ENCODE measurements around the gene MAL. TPM values are rescaled to one million over a fixed set of nuclear protein-coding genes. Genes with fewer than 3 reads are reported as not detected.

The MAL gene
- total and polyA plus RNA-seq, 8 donors = 3.2 to 198 (median 26.9) TPM

GRCh38 chr2:95015261-95015912, 10.1 kb upstream of the MAL start:
- no peak overlapping the region for H3K4me3 ChIP-seq
- intact Hi-C loops (cut with DNase I; ENCODE audit: low total_unique reads) = no loop called here
- no peaks in the 10 kb centered on the region for H3K9me3 ChIP-seq
- DNase-seq = no peak
- no peak overlapping the region for H3K27ac ChIP-seq
- no peaks in the 10 kb centered on the region for H3K36me3 ChIP-seq
- TF ChIP-seq POLR2A (IDR thresholded peaks at IDR 0.05) (no peak), EP300 (IDR thresholded peaks at IDR 0.05) (no peak), CTCF (IDR thresholded peaks at IDR 0.05) (no peak), POLR2AphosphoS5 (IDR thresholded peaks at IDR 0.05) (no peak)
- H3K4me1 ChIP-seq = no peaks in the 10 kb centered on the region
- peaks cover 0 to under 1% (median 0%) of the 10 kb centered on the region in 3 donors for H3K27me3 ChIP-seq
- 67 to 83% (median 78%) methylated on average over 15 of the region's 15 CpGs for WGBS, 5 donors

- peaks cover 0 to 10% (median 0%) of the 10 kb centered on the region in 3 donors for H3K27me3 ChIP-seq
- no peak for DNase-seq
- no peaks in the 10 kb centered on the region for H3K36me3 ChIP-seq
- H3K4me1 ChIP-seq = no peaks in the 10 kb centered on the region
- H3K4me3 ChIP-seq = no peak overlapping the region
- no peak overlapping the region for H3K27ac ChIP-seq
- no peaks in the 10 kb centered on the region for H3K9me3 ChIP-seq
- TF ChIP-seq POLR2A (IDR thresholded peaks at IDR 0.05) (no peak), CTCF (IDR thresholded peaks at IDR 0.05) (no peak), EP300 (IDR thresholded peaks at IDR 0.05) (no peak), POLR2AphosphoS5 (IDR thresholded peaks at IDR 0.05) (no peak)
- 70 to 81% (median 76%) methylated on average over 7 to 9 of the region's 9 CpGs for WGBS, 5 donors
- intact Hi-C loops (cut with DNase I; ENCODE audit: low total_unique reads) = no loop called here
These were observed 8.9 kb upstream of the MAL start for GRCh38 chr2:95016616-95017015.

DNA sequence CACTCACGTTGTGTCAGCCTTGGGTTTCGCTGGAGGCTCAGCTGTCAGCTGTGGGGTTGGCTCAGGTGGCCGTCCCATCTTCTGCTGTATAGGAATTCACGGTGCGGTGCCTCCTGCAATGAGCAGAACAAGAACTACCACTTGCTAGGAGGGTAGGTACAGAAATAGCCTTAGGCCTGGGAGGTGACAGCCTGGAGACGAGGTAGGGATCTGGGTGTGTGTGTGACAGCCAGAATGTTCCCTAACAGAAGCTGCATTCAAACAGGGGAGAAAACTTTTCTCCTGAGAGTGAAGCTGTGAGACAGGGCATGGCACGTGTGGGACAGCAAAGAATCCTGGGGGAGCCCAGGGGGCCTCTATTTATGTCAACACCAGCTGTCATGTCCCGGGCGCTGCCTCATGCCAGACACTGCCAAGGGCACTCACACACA, 8.4 kb upstream of the MAL start:
- no peak for DNase-seq
- H3K9me3 ChIP-seq = no peaks in the 10 kb centered on the region
- no peak overlapping the region for H3K4me3 ChIP-seq
- intact Hi-C loops (cut with DNase I; ENCODE audit: low total_unique reads) = no loop called here
- no peaks in the 10 kb centered on the region for H3K36me3 ChIP-seq
- no peak for TF ChIP-seq POLR2AphosphoS5 (IDR thresholded peaks at IDR 0.05)
- TF ChIP-seq CTCF (IDR thresholded peaks at IDR 0.05) = no peak
- no peak for TF ChIP-seq EP300 (IDR thresholded peaks at IDR 0.05)
- H3K27me3 ChIP-seq = peaks cover 0 to 15% (median 0%) of the 10 kb centered on the region in 3 donors
- H3K4me1 ChIP-seq = peaks cover 0 to 1% (median 0%) of the 10 kb centered on the region in 4 donors
- 68 to 84% (median 73%) methylated on average over 8 to 9 of the region's 9 CpGs for WGBS, 5 donors
- H3K27ac ChIP-seq = no peak overlapping the region

DNA sequence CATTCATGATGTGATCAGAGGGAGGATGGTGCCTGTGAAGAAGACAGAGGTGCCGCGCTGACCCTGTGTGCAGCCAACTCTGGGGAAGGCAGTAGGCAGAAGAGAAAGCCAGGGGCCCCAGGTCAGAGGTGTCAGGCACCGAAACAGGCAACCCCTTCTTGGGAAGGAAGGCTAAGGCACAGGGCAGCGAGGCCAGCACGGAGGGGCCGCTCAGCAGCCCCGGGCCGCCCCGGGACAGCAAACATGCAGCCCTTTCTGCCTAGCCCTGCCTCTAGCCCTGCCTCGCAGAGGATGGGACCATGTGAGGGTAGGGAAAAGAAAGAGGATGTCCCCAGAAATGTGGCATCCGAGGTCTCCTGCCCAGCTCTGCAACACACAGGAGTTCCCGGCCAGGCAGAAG, 7.7 kb upstream of the MAL start:
- DNase-seq = no peak
- Histone ChIP-seq H3K36me3 (no peaks in the 10 kb centered on the region), H3K27ac (no peak overlapping the region), H3K27me3 (peaks cover 0 to 23% (median 4%) of the 10 kb centered on the region in 3 donors), H3K4me3 (no peak overlapping the region), H3K9me3 (no peaks in the 10 kb centered on the region), H3K4me1 (peaks cover 0 to 9% (median 0%) of the 10 kb centered on the region in 4 donors)
- intact Hi-C loops (cut with DNase I; ENCODE audit: low total_unique reads) = no loop called here
- no peak for TF ChIP-seq POLR2A (IDR thresholded peaks at IDR 0.05)
- no peak for TF ChIP-seq EP300 (IDR thresholded peaks at IDR 0.05)
- no peak for TF ChIP-seq POLR2AphosphoS5 (IDR thresholded peaks at IDR 0.05)
- TF ChIP-seq CTCF (IDR thresholded peaks at IDR 0.05) = no peak
- 82 to 92% (median 84%) methylated on average over 11 to 12 of the region's 12 CpGs for WGBS, 5 donors

Measured in stomach (tissue), 9 donors.